Endothelial cell of umbilical vein (primary cell): ENCODE measurements around the gene ITGB3. TPM values are rescaled to one million over a fixed set of nuclear protein-coding genes. Genes with fewer than 3 reads are reported as not detected.

Experiments used
- BruUV-seq: library from RNA; stranded (reverse); fragments of 400-500 nt; replicated peaks from 2 replicates; lab custom pipeline; 2021; lab: Mats Ljungman, UMichigan
- CTCF ChIA-PET: fragments of 300-600, 350-600 bp; sonication (Branson Sonifier 250); formaldehyde crosslinking; loops from one replicate; lab custom pipeline; 2021; ENCODE audit warnings: antibody characterized with exemption, inconsistent platforms; lab: Charles Lee
- POLR2A ChIA-PET: fragments of 300-600, 350-600 bp; sonication (Branson Sonifier 250); formaldehyde crosslinking; loops from one replicate; lab custom pipeline; 2021; ENCODE audit warnings: antibody characterized with exemption, inconsistent platforms; lab: Charles Lee
- DNase-seq: peaks from one replicate; pipeline ENCODE4 v3.0.0-alpha.2; 2011; ENCODE audit warnings: low read depth, low spot score
- FAIRE-seq: peaks from 2 replicates; lab custom pipeline; 2011; peaks lifted over from hg19 to GRCh38; lab: Jason Lieb, UNC
- H2AFZ ChIP-seq: 2 replicates; pipeline ENCODE4 v1.6.0; 2012; ENCODE audit warnings: low read depth, low read length, control low read depth, inconsistent platforms
- H3K27ac ChIP-seq: 2 replicates; pipeline ENCODE4 v1.5.1; 2011; ENCODE audit warnings: low read depth, mild to moderate bottlenecking, control low read depth, low read length, moderate library complexity; ENCODE audit not compliant: insufficient read depth
- H3K27me3 ChIP-seq, 2 experiments: 2 replicates each; pipeline versions ENCODE4 v1.6.0 to v1.6.1; 2011; ENCODE audit warnings: low read length in 2 of 2, mixed read lengths in 1 of 2; ENCODE audit not compliant: control insufficient read depth in 2 of 2, insufficient read depth in 2 of 2
- H3K36me3 ChIP-seq, 2 experiments: 2 replicates in 1 of 2; 3 replicates in 1 of 2; pipeline ENCODE4 v1.5.1; 2011; ENCODE audit warnings: low read length in 2 of 2, mild to moderate bottlenecking in 1 of 2, moderate library complexity in 1 of 2; ENCODE audit not compliant: control insufficient read depth in 2 of 2, insufficient read depth in 2 of 2; ENCODE audit errors: extremely low read depth in 1 of 2
- H3K4me1 ChIP-seq: 3 replicates; pipeline ENCODE4 v1.5.1; 2011; ENCODE audit warnings: mild to moderate bottlenecking, low read length; ENCODE audit not compliant: control insufficient read depth, insufficient read depth; ENCODE audit errors: extremely low read depth
- H3K4me2 ChIP-seq: 2 replicates; pipeline ENCODE4 v1.6.1; 2011; ENCODE audit warnings: low read length, control low read depth, mixed read lengths; ENCODE audit not compliant: insufficient read depth
- H3K4me3 ChIP-seq, 3 experiments: fragments of 200-600 bp in 1 of 3; sonication (generic), shearing (Covaris generic) in 1 of 3; replicated peaks in 1 of 3; 2 replicates each; pipeline ENCODE4 v1.5.1; 2011 to 2016; ENCODE audit warnings: control low read depth in 3 of 3, low read length in 3 of 3, mild to moderate bottlenecking in 2 of 3, inconsistent platforms in 1 of 3, low read depth in 1 of 3, moderate library complexity in 1 of 3; ENCODE audit not compliant: insufficient read depth in 1 of 3
- H3K79me2 ChIP-seq: 2 replicates; pipeline ENCODE4 v1.6.0; 2012; ENCODE audit warnings: low read length, inconsistent platforms; ENCODE audit not compliant: control insufficient read depth, insufficient read depth
- H3K9ac ChIP-seq: replicated peaks from 2 replicates; pipeline ENCODE3; 2011; ENCODE audit warnings: low read length, control low read depth; ENCODE audit not compliant: insufficient read depth; ENCODE audit errors: extremely low read depth
- H3K9me1 ChIP-seq: replicated peaks from 3 replicates; pipeline ENCODE4 v1.6.0; 2011; ENCODE audit warnings: mild to moderate bottlenecking, low read length; ENCODE audit not compliant: control insufficient read depth, insufficient read depth; ENCODE audit errors: extremely low read depth
- H3K9me3 ChIP-seq: replicated peaks from 2 replicates; pipeline ENCODE4 v1.5.1; 2012; ENCODE audit warnings: low read length, inconsistent platforms; ENCODE audit not compliant: control insufficient read depth, insufficient read depth
- H4K20me1 ChIP-seq: replicated peaks from 2 replicates; pipeline ENCODE3; 2011; ENCODE audit warnings: mild to moderate bottlenecking, low read length; ENCODE audit not compliant: control insufficient read depth, insufficient read depth; ENCODE audit errors: extremely low read depth
- EZH2 ChIP-seq: IDR thresholded peaks from 2 replicates; pipeline ENCODE4 v1.6.1; 2012; ENCODE audit warnings: borderline replicate concordance, low read depth, mild to moderate bottlenecking, moderate library complexity, low read length, inconsistent platforms; ENCODE audit not compliant: severe bottlenecking
- FOS ChIP-seq: IDR thresholded peaks from 2 replicates; pipeline ENCODE4 v1.6.1; 2011; ENCODE audit warnings: mild to moderate bottlenecking, low read length, moderate library complexity, borderline replicate concordance; ENCODE audit not compliant: insufficient read depth
- GATA2 ChIP-seq: IDR thresholded peaks from 2 replicates; pipeline ENCODE4 v1.7.0; 2011; ENCODE audit warnings: low read depth, mild to moderate bottlenecking, moderate library complexity, mixed read lengths, low read length; ENCODE audit not compliant: insufficient read length, insufficient read depth
- JUN ChIP-seq: IDR thresholded peaks from 2 replicates; pipeline ENCODE4 v1.6.1; 2011; ENCODE audit warnings: borderline replicate concordance, low read depth; ENCODE audit not compliant: insufficient read length, insufficient read depth
- MYC ChIP-seq: IDR thresholded peaks from one replicate; pipeline ENCODE4 v1.6.1; 2011; ENCODE audit warnings: mild to moderate bottlenecking, low read depth, low read length
- POLR2A ChIP-seq: IDR thresholded peaks from 2 replicates; pipeline ENCODE4 v1.6.1; 2012; ENCODE audit warnings: low read depth, mild to moderate bottlenecking, control low read depth, low read length
- POLR2AphosphoS5 ChIP-seq: IDR thresholded peaks from 2 replicates; pipeline ENCODE4 v1.6.1; 2012; ENCODE audit warnings: low read depth, mild to moderate bottlenecking, control low read depth, low read length, moderate library complexity; ENCODE audit not compliant: insufficient read depth
- dilution Hi-C: fragments of 300-500 bp; cut with MboI; formaldehyde crosslinking; loops from one replicate; pipeline ENCODE4 v1.15.0; 2019; ENCODE audit warnings: low sequenced_read_pairs; ENCODE audit not compliant: extremely low pct_ligation_motif_present
- intact Hi-C: fragments of 100-400 bp; cut with micrococcal nuclease; formaldehyde crosslinking; loops from one replicate; pipeline ENCODE4 v1.10.0; 2022
- polyA plus RNA-seq, 4 experiments: library from polyadenylated mRNA; depleted of rRNA in 3 of 4; stranded (reverse) in 3 of 4; unstranded in 1 of 4; fragments of >200 nt; gene quantifications; 2 replicates each; pipeline versions ENCODE4 v1.2.1 to v1.2.3, GENCODE V29; 2011 to 2012; ENCODE audit warnings: missing spikeins in 1 of 4
- total RNA-seq: library from RNA; stranded (reverse); gene quantifications from 2 replicates; pipeline ENCODE4 v1.2.3, GENCODE V29; 2021
- TF ChIP-seq, protein P1 (sequence below): IDR thresholded peaks from 2 replicates; pipeline ENCODE4 v1.6.1; 2011; ENCODE audit not compliant: insufficient read depth, insufficient read length
- TF ChIP-seq, protein P2 (sequence below), 2 donors: IDR thresholded peaks; 1 replicate in 1 of 2; 2 replicates in 1 of 2; pipeline ENCODE4 v1.5.1; 2011; ENCODE audit warnings: low read length in 2 of 2, mild to moderate bottlenecking in 2 of 2, moderate library complexity in 2 of 2, control low read depth in 1 of 2, inconsistent platforms in 1 of 2, low read depth in 1 of 2; ENCODE audit not compliant: insufficient read depth in 1 of 2; ENCODE audit errors: extremely low read depth in 1 of 2

Gene ITGB3
- total and polyA plus RNA-seq, 2 donors (not counting 3 experiments of a cell fraction or from before 2014, with no cell fraction given): 55.8 to 60.0 TPM

DNA sequence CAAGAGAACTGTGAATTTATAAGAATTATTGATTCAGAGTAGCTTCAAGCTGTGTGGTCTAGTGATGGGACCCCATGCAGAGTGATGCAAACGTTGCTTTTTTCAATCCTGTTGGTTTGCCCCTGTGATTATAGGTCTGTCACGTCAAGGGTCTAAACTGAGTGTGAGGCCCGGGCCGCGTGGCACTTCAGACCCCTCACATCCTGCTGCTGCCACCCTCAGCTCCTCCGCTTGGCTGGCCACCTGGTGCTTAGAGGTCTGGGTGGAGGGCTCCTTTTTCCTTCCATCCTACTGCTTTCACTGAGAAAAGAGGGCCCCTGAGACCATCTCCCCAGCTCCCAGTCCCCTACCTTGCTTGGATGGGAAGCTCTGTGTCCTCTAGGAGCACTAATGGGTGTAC is 32.5 kb upstream of the ITGB3 start:
- Histone ChIP-seq H3K9ac (no peak overlapping the region), H2AFZ (no peak overlapping the region), H3K36me3 (no peaks in the 10 kb centered on the region), H3K27me3 (no peaks in the 10 kb centered on the region), H3K9me3 (no peaks in the 10 kb centered on the region), H3K4me3 (no peak overlapping the region), H3K79me2 (no peaks in the 10 kb centered on the region), H3K4me2 (no peak overlapping the region), H4K20me1 (no peaks in the 10 kb centered on the region), H3K27ac (no peak overlapping the region), H3K4me1 (peaks cover 34% of the 10 kb centered on the region), H3K9me1 (no peaks in the 10 kb centered on the region)
- intact Hi-C loops: no loop called here
- ChIA-PET POLR2A (no interaction called here), CTCF (no interaction called here)
- TF ChIP-seq GATA2 (no peak), MYC (no peak), EZH2 (no peak), FOS (no peak), POLR2AphosphoS5 (no peak), POLR2A (no peak), JUN (no peak)
- TF ChIP-seq, protein P1, sequence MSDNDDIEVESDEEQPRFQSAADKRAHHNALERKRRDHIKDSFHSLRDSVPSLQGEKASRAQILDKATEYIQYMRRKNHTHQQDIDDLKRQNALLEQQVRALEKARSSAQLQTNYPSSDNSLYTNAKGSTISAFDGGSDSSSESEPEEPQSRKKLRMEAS: no peak
- TF ChIP-seq, protein P2, sequence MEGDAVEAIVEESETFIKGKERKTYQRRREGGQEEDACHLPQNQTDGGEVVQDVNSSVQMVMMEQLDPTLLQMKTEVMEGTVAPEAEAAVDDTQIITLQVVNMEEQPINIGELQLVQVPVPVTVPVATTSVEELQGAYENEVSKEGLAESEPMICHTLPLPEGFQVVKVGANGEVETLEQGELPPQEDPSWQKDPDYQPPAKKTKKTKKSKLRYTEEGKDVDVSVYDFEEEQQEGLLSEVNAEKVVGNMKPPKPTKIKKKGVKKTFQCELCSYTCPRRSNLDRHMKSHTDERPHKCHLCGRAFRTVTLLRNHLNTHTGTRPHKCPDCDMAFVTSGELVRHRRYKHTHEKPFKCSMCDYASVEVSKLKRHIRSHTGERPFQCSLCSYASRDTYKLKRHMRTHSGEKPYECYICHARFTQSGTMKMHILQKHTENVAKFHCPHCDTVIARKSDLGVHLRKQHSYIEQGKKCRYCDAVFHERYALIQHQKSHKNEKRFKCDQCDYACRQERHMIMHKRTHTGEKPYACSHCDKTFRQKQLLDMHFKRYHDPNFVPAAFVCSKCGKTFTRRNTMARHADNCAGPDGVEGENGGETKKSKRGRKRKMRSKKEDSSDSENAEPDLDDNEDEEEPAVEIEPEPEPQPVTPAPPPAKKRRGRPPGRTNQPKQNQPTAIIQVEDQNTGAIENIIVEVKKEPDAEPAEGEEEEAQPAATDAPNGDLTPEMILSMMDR (IDR thresholded peaks at IDR 0.05; ENCODE audit: extremely low read depth in 1 of 2, insufficient read depth in 1 of 2, low read depth in 1 of 2, low read length in 2 of 2): no peak
- FAIRE-seq (no peak), DNase-seq (no peak)
- BruUV-seq: no TSS peak
- dilution Hi-C loops: no loop called here
